ENCODE results near the gene CBX1. TPM values are rescaled to one million over a fixed set of nuclear protein-coding genes. Genes with fewer than 3 reads are reported as not detected.
"Not testable (repeated sequence)": the region's sequence is repeated elsewhere in the genome, so short reads cannot be mapped to it uniquely, and the experiment has no call there.

The CBX1 gene
- total and polyA plus RNA-seq, 2 of the 13 experiments (the other 11 are each of a cell fraction or from before 2014, with no cell fraction given): 17.8 to 108 TPM

DNA sequence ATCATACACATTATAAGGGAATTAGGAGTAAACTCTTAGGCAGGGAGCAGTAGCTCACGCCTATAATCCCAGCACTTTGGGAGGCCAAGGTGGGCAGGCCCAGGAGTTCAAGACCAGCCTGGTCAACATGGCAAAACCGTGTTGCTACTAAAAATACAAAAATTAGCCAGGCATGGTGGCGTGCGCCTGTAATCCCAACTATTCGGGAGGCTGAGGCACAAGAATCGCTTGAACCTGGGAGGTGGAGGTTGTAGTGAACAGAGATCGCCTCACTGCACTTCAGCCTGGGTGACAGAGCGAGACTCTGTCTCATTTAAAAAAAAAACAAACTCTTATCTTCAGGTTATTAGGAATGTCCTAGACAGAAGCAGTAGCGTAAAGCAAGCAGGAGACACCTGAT, 28.5 kb downstream of the CBX1 start:
- FAIRE-seq; DNase-seq (ENCODE audit: low spot score); H3K4me3 ChIP-seq (replicated peaks in 1 of 3; ENCODE audit: insufficient read depth in 1 of 3, low read depth in 2 of 3, low read length in 3 of 3); H3K9me3 ChIP-seq (ENCODE audit: low read length); H3K4me2 ChIP-seq (ENCODE audit: low read depth, low read length); ATAC-seq; H3K27ac ChIP-seq (ENCODE audit: extremely low read length, insufficient read depth, low read length); intact Hi-C loops (cut with micrococcal nuclease; ENCODE audit: unreplicated experiment); BruUV-seq (replicated peaks); H4K20me1 ChIP-seq (ENCODE audit: insufficient read depth, low read length); H2AFZ ChIP-seq (ENCODE audit: low read length); H3K79me2 ChIP-seq (ENCODE audit: insufficient read depth, low read length); H3K27me3 ChIP-seq (ENCODE audit: control insufficient read depth in 1 of 2, insufficient read depth in 2 of 2, low read length in 2 of 2); H3K9ac ChIP-seq (ENCODE audit: insufficient read depth, low read depth, low read length): not testable (repeated sequence)
- in situ Hi-C loops (cut with HindIII; ENCODE audit: extremely low pct_ligation_motif_present, low pct_unique_long_range_greater_than_20kb): loop anchor here (5.0 kb wide), 1 partner anchor 46 kb away; no protein-coding TSS in a partner anchor
- Histone ChIP-seq H3K36me3 (replicated peaks in 1 of 2; ENCODE audit: control insufficient read depth in 1 of 2, insufficient read depth in 2 of 2, low read length in 2 of 2) (peaks cover 12 to 48% of the 10 kb centered on the region in 2 experiments), H3K4me1 (ENCODE audit: insufficient read depth, low read length) (peaks cover 20% of the 10 kb centered on the region)
- ChIA-PET POLR2A (interaction anchor here (3.4 kb wide), 1 partner anchor 24 kb away, joined by 15 read pairs; the partner anchor contains the start of gene NFE2L1), CTCF (ENCODE audit: low intra/inter-chr PET ratio, low total read pairs) (interaction anchor here (3.3 to 5.4 kb wide), 2 partner anchors 36 to 47 kb away, joined by 19 to 127 read pairs; partner anchors contain the start of gene COPZ2)
- 94% methylated on average over 9 of the region's 9 CpGs for WGBS (ENCODE audit: low lambda C conversion rate)

DNA sequence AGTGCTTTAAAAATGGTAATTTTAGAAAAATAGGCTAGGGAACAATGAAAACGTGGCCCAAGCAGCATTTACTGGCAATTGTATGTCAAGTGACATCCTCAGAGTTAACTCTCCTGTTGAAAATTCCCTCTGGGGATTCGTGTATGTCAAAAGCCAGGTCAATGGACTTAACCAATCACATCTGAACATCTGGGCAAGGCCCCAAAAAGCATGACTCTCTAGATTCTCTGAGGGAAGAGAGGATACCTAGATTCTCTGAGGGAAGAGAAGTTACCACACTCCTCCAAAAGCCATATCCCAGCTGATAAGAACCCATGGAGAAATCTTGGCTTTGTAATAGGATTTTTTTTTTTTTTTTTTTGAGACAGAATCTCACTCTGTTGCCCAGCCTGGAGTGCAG, 29.6 kb downstream of the CBX1 start:
- ChIA-PET POLR2A (interaction anchor here (3.4 kb wide), 1 partner anchor 23 kb away, joined by 15 read pairs; the partner anchor contains the start of gene NFE2L1), CTCF (ENCODE audit: low intra/inter-chr PET ratio, low total read pairs) (interaction anchor here (5.4 kb wide), 1 partner anchor 45 kb away, joined by 127 read pairs; no protein-coding TSS in a partner anchor)
- H3K4me1 ChIP-seq (ENCODE audit: insufficient read depth, low read length): peaks cover 25% of the 10 kb centered on the region
- H3K36me3 ChIP-seq (replicated peaks in 1 of 2; ENCODE audit: control insufficient read depth in 1 of 2, insufficient read depth in 2 of 2, low read length in 2 of 2): peaks cover 13 to 50% of the 10 kb centered on the region in 2 experiments
- ATAC-seq: no peak
- H2AFZ ChIP-seq (ENCODE audit: low read length): no peak overlapping the region
- H3K9ac ChIP-seq (ENCODE audit: insufficient read depth, low read depth, low read length): no peak overlapping the region
- no peaks in the 10 kb centered on the region for H3K27me3 ChIP-seq (ENCODE audit: control insufficient read depth in 1 of 2, insufficient read depth in 2 of 2, low read length in 2 of 2)
- H3K4me3 ChIP-seq (replicated peaks in 1 of 3; ENCODE audit: insufficient read depth in 1 of 3, low read depth in 2 of 3, low read length in 3 of 3): no peak overlapping the region
- no peak for FAIRE-seq
- 90% methylated on average over 2 of the region's 2 CpGs for WGBS (ENCODE audit: low lambda C conversion rate)
- in situ Hi-C loops (cut with HindIII; ENCODE audit: extremely low pct_ligation_motif_present, low pct_unique_long_range_greater_than_20kb): loop anchor here (5.0 kb wide), 1 partner anchor 44 kb away; no protein-coding TSS in a partner anchor
- no peak overlapping the region for H3K4me2 ChIP-seq (ENCODE audit: low read depth, low read length)
- H3K9me3 ChIP-seq (ENCODE audit: low read length): no peaks in the 10 kb centered on the region
- no peak for DNase-seq (ENCODE audit: low spot score)
- TF ChIP-seq MTA1 (CRISPR knock-in tag; IDR thresholded peaks at IDR 0.05; ENCODE audit: borderline replicate concordance): no peak
- TF ChIP-seq CSRNP2 (CRISPR knock-in tag; conservative IDR thresholded peaks at IDR 0.05; ENCODE audit: low read depth): no peak
- TF ChIP-seq ZNF44 (CRISPR knock-in tag; IDR thresholded peaks at IDR 0.05): no peak
- no peak for TF ChIP-seq CHD2 (IDR thresholded peaks at IDR 0.05; ENCODE audit: low read depth, low read length)
- no peak for TF ChIP-seq SRSF9 (IDR thresholded peaks at IDR 0.05; ENCODE audit: borderline replicate concordance, insufficient read depth, low read depth, low read length, poor library complexity, severe bottlenecking)
- TF ChIP-seq, protein P1, sequence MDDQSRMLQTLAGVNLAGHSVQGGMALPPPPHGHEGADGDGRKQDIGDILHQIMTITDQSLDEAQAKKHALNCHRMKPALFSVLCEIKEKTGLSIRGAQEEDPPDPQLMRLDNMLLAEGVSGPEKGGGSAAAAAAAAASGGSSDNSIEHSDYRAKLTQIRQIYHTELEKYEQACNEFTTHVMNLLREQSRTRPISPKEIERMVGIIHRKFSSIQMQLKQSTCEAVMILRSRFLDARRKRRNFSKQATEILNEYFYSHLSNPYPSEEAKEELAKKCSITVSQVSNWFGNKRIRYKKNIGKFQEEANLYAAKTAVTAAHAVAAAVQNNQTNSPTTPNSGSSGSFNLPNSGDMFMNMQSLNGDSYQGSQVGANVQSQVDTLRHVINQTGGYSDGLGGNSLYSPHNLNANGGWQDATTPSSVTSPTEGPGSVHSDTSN (CRISPR knock-in tag; IDR thresholded peaks at IDR 0.05; ENCODE audit: borderline replicate concordance): no peak
- no peak for TF ChIP-seq ZNF589 (CRISPR knock-in tag; conservative IDR thresholded peaks at IDR 0.05)
- no peak for TF ChIP-seq HNF4A (CRISPR knock-in tag; IDR thresholded peaks at IDR 0.05)
- TF ChIP-seq, protein P2, sequence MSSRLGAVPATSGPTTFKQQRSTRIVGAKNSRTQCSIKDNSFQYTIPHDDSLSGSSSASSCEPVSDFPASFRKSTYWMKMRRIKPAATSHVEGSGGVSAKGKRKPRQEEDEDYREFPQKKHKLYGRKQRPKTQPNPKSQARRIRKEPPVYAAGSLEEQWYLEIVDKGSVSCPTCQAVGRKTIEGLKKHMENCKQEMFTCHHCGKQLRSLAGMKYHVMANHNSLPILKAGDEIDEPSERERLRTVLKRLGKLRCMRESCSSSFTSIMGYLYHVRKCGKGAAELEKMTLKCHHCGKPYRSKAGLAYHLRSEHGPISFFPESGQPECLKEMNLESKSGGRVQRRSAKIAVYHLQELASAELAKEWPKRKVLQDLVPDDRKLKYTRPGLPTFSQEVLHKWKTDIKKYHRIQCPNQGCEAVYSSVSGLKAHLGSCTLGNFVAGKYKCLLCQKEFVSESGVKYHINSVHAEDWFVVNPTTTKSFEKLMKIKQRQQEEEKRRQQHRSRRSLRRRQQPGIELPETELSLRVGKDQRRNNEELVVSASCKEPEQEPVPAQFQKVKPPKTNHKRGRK (CRISPR knock-in tag; IDR thresholded peaks at IDR 0.05): no peak
- no peak for TF ChIP-seq ZNF547 (CRISPR knock-in tag; IDR thresholded peaks at IDR 0.05)
- no peak for TF ChIP-seq RORA (CRISPR knock-in tag; IDR thresholded peaks at IDR 0.05)
- no peak for TF ChIP-seq TARDBP (CRISPR knock-in tag; IDR thresholded peaks at IDR 0.05)
- TF ChIP-seq SSRP1 (CRISPR knock-in tag; IDR thresholded peaks at IDR 0.05): no peak
- no peak for TF ChIP-seq HMG20B (CRISPR knock-in tag; conservative IDR thresholded peaks at IDR 0.05)
- no peak for TF ChIP-seq MIER3 (CRISPR knock-in tag; IDR thresholded peaks at IDR 0.05; ENCODE audit: borderline replicate concordance)
- intact Hi-C loops (cut with micrococcal nuclease; ENCODE audit: unreplicated experiment): no loop called here
- BruUV-seq (replicated peaks): no TSS peak
- H4K20me1 ChIP-seq (ENCODE audit: insufficient read depth, low read length): no peaks in the 10 kb centered on the region
- H3K27ac ChIP-seq (ENCODE audit: extremely low read length, insufficient read depth, low read length): no peak overlapping the region
- no peaks in the 10 kb centered on the region for H3K79me2 ChIP-seq (ENCODE audit: insufficient read depth, low read length)
